SJCRH30 (cell line): ENCODE measurements around the gene CARD11. TPM values are rescaled to one million over a fixed set of nuclear protein-coding genes. Genes with fewer than 3 reads are reported as not detected.

Source experiments
- DNase-seq, 2 experiments: peaks; one replicate each; pipeline ENCODE4 v3.0.0-alpha.2; 2015 to 2020
- H3K27ac ChIP-seq: fragments of 250-450 bp; sonication (Bioruptor Pico); 2 replicates; pipeline ENCODE4 v1.5.1; 2020; ENCODE audit warnings: mild to moderate bottlenecking, moderate library complexity
- H3K27me3 ChIP-seq: fragments of 250-450 bp; sonication (Bioruptor Pico); 2 replicates; pipeline ENCODE4 v1.5.1; 2020; ENCODE audit warnings: mild to moderate bottlenecking, moderate library complexity
- H3K36me3 ChIP-seq: fragments of 250-450 bp; sonication (Bioruptor Pico); 2 replicates; pipeline ENCODE4 v1.5.1; 2020; ENCODE audit warnings: mild to moderate bottlenecking, moderate library complexity
- H3K4me1 ChIP-seq: fragments of 250-450 bp; sonication (Bioruptor Pico); 2 replicates; pipeline ENCODE4 v1.5.1; 2020; ENCODE audit warnings: mild to moderate bottlenecking, moderate library complexity
- H3K4me3 ChIP-seq: fragments of 250-450 bp; sonication (Bioruptor Pico); 2 replicates; pipeline ENCODE4 v1.5.1; 2020; ENCODE audit warnings: mild to moderate bottlenecking, moderate library complexity
- H3K9me3 ChIP-seq: fragments of 250-450 bp; sonication (Bioruptor Pico); replicated peaks from 2 replicates; pipeline ENCODE4 v1.5.1; 2020; ENCODE audit warnings: mild to moderate bottlenecking, moderate library complexity
- total RNA-seq: library from RNA; depleted of rRNA; stranded (reverse); fragments of >200 nt; shearing (Covaris generic); gene quantifications from 2 replicates; pipeline ENCODE4 v1.2.3, GENCODE V29; 2014

Gene CARD11
- total RNA-seq, 1 experiment from 2014 or later: not detected

DNA sequence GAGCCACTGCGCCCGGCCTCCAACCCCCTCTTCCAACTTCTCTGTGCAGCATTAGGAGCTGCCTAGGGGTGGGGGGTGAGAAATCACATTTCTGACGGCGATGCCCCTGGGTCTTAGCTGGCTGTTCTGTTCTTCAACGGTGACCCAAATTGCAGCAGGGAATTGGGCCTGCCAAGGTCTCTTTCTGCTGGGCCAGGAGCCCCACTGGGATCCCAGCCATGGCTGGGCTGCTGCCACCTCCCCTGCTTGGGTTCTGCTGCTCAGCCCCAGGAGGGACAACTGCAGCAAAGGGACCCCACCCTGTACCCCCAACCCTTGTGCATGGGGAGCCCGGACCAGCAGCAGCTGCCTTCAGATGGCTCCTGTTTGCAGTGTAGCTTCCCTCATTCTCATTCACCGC, 155.9 kb downstream of the CARD11 start:
- Histone ChIP-seq H3K36me3 (no peaks in the 10 kb centered on the region), H3K27ac (no peak overlapping the region), H3K9me3 (0 out of 2 replicates have a peak, but pooled peaks cover 3% of the 10 kb centered on the region), H3K27me3 (peaks cover 12% of the 10 kb centered on the region; the same call in 1 of the 2 replicates), H3K4me3 (no peak overlapping the region), H3K4me1 (peaks cover 13% of the 10 kb centered on the region)
- no peak for DNase-seq

DNA sequence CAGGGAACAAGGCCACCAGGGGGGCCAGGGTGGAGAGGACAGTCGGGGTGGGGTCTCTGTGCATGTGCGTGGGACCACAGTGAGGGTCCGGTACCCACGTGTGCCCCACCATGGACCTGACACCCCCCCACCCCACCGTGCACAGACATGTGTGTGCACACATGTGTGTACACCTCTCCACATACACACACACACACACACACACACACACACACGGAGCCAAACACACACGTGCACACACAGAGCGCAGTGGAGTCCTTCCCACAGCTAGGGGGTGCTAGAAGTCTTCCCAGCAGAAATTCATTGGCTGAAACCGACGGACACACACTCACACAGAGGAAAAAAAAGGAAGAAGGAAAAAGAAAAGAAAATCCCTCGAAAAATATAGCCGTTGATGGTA, 156.8 kb downstream of the CARD11 start:
- peak; percentile 79 to 88 for DNase-seq
- Histone ChIP-seq H3K4me1 (peaks cover 7% of the 10 kb centered on the region; the same call in 1 of the 2 replicates), H3K27ac (no peak overlapping the region), H3K36me3 (no peaks in the 10 kb centered on the region), H3K9me3 (0 out of 2 replicates have a peak, but pooled peaks cover 3% of the 10 kb centered on the region), H3K27me3 (peaks cover 14% of the 10 kb centered on the region; the same call in 1 of the 2 replicates), H3K4me3 (no peak overlapping the region)

DNA sequence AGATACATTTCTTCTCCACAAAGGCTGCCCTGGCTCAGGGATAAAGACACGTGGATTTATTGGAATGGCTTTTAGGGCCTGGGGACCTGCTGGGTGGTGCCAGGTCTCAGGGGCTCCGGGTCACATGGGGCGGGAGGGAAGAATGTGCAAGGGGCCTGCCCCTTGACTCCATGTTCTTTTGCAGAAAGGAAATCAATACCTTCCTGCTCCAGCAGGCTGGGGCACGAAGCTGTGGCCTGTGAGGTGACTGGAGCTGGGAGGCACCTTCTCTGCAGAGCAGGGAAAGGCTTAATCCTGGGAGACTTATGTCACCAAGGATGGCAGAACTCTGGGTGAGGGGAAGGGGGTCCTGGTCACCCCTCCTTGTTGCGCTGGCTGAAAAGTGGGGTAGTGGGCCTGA, 157.3 kb downstream of the CARD11 start:
- Histone ChIP-seq H3K27me3 (peaks cover 14% of the 10 kb centered on the region; the same call in 1 of the 2 replicates), H3K36me3 (no peaks in the 10 kb centered on the region), H3K4me1 (peaks cover 3% of the 10 kb centered on the region; the same call in 1 of the 2 replicates), H3K4me3 (no peak overlapping the region), H3K9me3 (0 out of 2 replicates have a peak, but pooled peaks cover 3% of the 10 kb centered on the region), H3K27ac (no peak overlapping the region)
- no peak for DNase-seq

DNA sequence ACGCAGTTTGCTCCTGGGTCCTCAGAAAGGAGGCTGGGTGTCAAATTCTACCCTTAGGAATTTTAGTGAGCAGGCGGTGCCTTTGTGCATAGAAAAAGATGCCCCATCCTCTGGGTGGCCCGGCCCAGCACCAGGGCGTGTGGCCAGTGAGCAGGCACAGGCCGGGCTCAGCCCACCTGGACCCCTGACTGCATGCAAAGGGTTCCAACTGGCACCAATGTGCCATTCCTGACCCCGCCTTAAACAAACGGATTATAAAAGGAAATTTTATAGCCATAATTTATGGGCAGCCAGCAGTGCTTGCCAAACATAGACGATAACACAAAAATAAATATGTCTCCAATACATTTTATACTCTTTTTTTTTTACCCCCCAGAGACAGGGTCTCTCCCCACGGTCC, 159.5 kb downstream of the CARD11 start:
- peaks cover 14% of the 10 kb centered on the region; the same call in 1 of the 2 replicates for H3K27me3 ChIP-seq
- no peak for DNase-seq
- H3K4me3 ChIP-seq: no peak overlapping the region
- H3K9me3 ChIP-seq: 0 out of 2 replicates have a peak, but pooled peaks cover 3% of the 10 kb centered on the region
- peaks cover 14% of the 10 kb centered on the region for H3K4me1 ChIP-seq
- no peak overlapping the region for H3K27ac ChIP-seq
- H3K36me3 ChIP-seq: no peaks in the 10 kb centered on the region

DNA sequence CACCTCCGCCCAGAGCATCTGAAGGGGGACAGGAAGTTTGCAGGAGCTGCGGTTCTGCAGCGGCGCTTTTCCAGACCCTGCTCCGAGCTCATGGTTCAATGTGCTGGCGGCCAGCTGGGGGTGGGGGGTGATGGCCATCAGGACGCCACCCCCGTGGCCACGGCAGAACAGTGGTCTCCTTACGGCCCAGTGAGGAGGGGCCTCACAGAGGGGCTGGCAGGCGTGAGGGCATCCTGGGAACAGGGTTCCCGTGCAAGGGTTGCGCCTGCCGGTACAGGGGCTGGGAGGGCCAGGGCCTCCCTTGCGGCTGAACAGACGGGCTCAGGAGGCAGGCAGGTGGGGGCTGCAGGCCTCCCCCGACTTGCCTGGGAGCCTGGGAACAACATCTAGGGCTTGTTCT, 160.6 kb downstream of the CARD11 start:
- H3K4me1 ChIP-seq: peaks cover 14% of the 10 kb centered on the region
- no peak for DNase-seq
- no peaks in the 10 kb centered on the region for H3K9me3 ChIP-seq
- H3K27me3 ChIP-seq: peaks cover 14% of the 10 kb centered on the region; the same call in 1 of the 2 replicates
- no peak overlapping the region for H3K4me3 ChIP-seq
- H3K27ac ChIP-seq: no peak overlapping the region
- no peaks in the 10 kb centered on the region for H3K36me3 ChIP-seq

DNA sequence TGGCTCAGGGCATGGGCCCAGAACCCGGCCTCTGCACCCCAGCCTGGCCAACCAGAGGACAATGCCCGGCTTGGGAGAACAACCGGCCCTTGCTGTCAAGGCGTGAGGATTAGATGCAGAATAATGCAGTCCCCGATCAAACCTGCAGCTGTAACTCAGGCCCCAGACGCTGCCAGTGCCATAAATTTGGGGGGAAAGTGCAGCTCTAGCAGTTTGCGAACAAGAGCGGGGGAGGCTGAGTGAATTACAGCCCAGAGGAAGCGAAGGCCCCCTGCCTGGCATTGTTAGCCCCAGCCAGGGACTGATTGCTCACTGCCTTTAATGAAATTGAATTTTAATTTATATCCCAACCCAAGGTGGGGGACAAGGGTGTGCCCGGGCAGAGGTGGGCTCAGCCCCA, 161.6 kb downstream of the CARD11 start:
- DNase-seq: no peak
- H3K9me3 ChIP-seq: no peaks in the 10 kb centered on the region
- peaks cover 14% of the 10 kb centered on the region for H3K4me1 ChIP-seq
- peaks cover 9% of the 10 kb centered on the region; the same call in 1 of the 2 replicates for H3K27me3 ChIP-seq
- H3K36me3 ChIP-seq: no peaks in the 10 kb centered on the region
- H3K4me3 ChIP-seq: no peak overlapping the region
- H3K27ac ChIP-seq: no peak overlapping the region

DNA sequence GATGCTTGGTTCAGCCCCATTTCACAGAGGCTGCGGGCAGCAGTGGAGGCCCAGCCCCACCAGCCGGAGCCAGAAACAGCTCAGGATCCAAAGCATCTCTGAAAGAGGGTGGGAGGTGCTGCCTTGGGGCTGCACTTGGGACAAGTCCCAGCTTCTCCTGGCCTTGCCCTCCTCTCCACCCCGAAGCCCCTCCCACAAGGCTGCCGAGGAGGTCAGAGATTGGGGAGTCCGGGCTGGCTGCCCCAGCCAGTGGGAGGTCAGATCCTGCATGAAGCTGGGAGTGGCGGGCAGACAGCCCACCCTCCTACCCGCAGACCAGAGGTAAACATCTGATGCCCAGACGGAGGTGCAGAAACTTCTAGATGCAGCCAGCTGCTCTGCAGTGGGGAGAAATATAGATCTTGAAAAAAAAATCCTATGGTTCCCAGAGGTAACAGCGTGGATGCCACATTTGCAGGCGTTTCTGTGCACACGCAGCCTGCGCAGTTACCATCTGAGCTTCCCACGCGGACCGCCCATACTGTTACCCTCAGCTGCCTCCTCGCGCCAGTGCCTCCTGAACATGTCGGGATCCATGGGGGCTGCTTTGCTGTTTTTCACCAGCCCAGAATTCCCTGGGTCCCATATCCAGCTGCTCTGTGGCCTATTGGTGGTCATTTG, 162.7 kb downstream of the CARD11 start:
- Histone ChIP-seq H3K27ac (no peak overlapping the region), H3K9me3 (no peaks in the 10 kb centered on the region), H3K4me1 (peaks cover 23% of the 10 kb centered on the region), H3K4me3 (no peak overlapping the region), H3K36me3 (no peaks in the 10 kb centered on the region), H3K27me3 (peaks cover 9% of the 10 kb centered on the region; the same call in 1 of the 2 replicates)
- DNase-seq: peak; percentile 81 to 82

DNA sequence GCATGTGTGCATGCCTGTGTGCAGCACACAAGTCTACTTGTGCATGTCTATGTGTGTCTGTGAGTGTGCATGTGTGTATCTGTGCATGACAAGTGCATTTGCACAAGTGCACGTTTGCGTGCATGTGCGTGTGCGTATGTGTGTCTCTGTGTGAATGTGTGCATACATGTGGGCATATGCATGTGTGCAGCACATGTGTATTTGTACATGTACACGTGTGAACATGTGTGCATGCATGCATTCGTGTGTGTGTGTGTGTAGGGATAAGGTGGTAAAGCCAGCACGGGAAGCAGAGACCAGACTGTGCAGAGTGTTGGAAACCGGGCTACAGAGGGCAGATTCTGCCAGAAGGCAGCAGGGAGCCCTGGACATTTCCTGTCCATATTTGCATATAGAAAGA, 163.6 kb downstream of the CARD11 start:
- Histone ChIP-seq H3K4me1 (peaks cover 32% of the 10 kb centered on the region), H3K36me3 (no peaks in the 10 kb centered on the region), H3K9me3 (no peaks in the 10 kb centered on the region), H3K4me3 (no peak overlapping the region), H3K27ac (no peak overlapping the region), H3K27me3 (peaks cover 9% of the 10 kb centered on the region; the same call in 1 of the 2 replicates)
- no peak for DNase-seq

DNA sequence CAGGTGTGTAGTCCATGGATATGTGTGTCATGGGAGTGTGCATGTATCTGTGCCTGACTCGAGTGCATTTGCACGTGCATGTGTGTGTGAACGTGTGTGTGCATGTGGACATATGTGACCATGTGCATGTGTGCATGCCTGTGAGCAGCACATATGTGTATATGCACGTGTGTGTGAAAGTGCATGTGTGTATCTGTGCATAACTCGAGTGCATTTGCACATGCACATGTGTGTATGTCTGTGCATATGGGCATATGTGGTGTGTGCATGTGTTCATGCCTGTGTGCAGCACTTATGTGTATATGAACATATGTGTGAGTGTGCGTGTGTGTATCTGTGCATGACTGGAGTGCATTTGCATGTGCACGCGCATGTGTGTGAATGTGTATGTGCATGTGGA, 164.3 kb downstream of the CARD11 start:
- Histone ChIP-seq H3K9me3 (no peaks in the 10 kb centered on the region), H3K27ac (no peak overlapping the region), H3K4me1 (peaks cover 39% of the 10 kb centered on the region), H3K36me3 (no peaks in the 10 kb centered on the region), H3K4me3 (no peak overlapping the region), H3K27me3 (peaks cover 9% of the 10 kb centered on the region; the same call in 1 of the 2 replicates)
- no peak for DNase-seq

DNA sequence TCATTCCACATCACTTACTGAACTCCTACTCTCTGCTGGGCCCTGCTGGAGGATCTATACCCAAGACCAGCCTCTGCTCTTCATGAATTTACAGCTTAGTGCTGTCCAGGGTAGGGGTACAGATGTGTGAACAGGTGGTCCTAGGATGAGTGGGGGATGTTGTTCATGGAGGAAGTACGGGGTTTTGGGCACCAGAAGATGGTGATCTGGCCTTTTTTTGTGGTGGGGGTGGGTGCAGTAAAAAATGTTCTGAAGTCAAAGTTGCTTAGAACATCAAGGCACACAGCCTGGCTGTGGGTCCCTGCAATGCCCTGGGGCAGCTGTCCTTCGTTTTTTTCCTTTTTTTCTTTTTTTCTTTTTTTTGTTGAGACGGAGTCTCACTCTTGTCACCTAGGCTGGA, 165.4 kb downstream of the CARD11 start:
- no peak overlapping the region for H3K27ac ChIP-seq
- no peaks in the 10 kb centered on the region for H3K36me3 ChIP-seq
- no peaks in the 10 kb centered on the region for H3K9me3 ChIP-seq
- H3K27me3 ChIP-seq: peaks cover 6% of the 10 kb centered on the region; the same call in 1 of the 2 replicates
- DNase-seq: no peak
- peaks cover 45% of the 10 kb centered on the region for H3K4me1 ChIP-seq
- no peak overlapping the region for H3K4me3 ChIP-seq

DNA sequence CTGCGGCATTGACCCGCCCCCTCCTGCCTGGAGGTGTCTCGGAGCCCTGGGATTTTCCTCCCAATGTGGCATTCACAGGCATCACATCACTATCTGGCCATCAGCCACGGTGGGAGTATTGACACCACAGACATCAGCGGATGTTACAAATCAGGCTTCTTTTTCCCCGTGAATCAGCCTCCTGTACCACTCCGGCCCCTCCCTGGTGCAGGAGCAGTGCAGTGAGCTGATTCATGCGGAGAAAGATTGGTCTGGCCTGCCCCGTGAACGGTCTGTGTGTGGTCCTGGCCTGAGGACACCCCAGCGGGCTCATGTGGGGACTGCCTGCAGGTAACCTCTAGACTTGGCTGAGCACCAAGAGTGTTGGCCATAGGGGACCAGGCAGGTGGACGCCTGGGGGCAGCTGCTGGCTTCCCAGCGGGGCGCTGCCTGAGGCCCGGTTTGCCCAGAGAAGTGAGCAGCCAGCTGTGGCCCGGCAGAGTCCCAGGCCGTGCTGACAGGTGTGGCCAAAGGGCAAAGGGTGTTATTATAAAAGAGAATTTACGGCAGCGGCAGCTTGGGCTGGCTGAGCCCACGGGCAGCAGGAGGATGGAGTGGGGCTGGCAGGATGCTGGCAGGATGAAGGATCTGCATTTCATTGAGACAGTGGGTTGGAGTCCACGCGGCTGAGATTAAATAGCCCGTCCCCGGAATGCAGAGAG, 167.5 kb downstream of the CARD11 start:
- peaks cover 47% of the 10 kb centered on the region for H3K4me1 ChIP-seq
- no peaks in the 10 kb centered on the region for H3K27me3 ChIP-seq
- peak; percentile 97 for DNase-seq
- H3K36me3 ChIP-seq: no peaks in the 10 kb centered on the region
- H3K4me3 ChIP-seq: no peak overlapping the region
- H3K27ac ChIP-seq: peak overlapping the region; percentile 31
- no peaks in the 10 kb centered on the region for H3K9me3 ChIP-seq

DNA sequence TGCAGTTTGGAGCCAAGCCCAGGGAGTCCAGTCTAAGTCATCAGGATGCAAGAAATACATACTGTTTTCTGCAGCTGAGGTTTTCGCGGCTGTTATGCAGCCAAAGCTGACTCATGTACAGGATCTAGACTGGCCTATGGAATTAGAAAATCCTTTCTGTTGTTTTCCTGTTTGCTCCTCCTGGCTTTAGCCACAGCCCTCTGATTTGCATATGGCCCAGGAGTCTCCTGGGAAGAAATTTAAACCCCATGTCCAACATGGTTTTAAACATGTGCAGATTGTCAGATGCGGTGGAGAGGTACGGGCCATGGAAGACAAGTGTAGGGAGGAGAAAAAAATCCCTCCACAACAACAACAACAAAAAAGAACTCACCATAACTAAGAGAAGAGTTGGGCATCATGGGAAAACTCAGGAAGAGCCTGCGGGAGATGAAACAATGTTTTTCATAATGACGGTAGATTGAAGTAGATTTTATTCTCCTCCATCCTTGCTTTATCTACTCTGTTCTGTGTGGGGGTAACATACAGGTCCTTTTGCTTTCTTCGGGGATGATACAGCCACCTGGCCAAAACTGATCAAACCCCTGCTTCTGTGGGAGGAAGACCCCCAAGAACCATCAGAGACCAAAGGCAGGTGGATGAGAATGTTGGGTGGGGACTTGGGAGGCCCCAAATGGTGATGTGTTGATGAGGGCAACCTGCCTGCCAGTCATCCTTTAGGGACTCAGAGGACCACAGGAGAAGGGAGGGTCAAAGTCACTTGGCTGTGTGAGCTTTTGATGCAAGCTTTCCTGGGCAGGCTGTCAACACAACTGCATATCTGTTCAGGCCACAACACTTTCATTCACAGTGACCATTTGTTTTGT, 169.7 kb downstream of the CARD11 start:
- H3K4me1 ChIP-seq: peaks cover 48% of the 10 kb centered on the region
- peak; percentile 80 to 92 for DNase-seq
- no peak overlapping the region for H3K4me3 ChIP-seq
- H3K36me3 ChIP-seq: no peaks in the 10 kb centered on the region
- no peaks in the 10 kb centered on the region for H3K9me3 ChIP-seq
- H3K27me3 ChIP-seq: no peaks in the 10 kb centered on the region
- peak overlapping the region; percentile 100 for H3K27ac ChIP-seq

DNA sequence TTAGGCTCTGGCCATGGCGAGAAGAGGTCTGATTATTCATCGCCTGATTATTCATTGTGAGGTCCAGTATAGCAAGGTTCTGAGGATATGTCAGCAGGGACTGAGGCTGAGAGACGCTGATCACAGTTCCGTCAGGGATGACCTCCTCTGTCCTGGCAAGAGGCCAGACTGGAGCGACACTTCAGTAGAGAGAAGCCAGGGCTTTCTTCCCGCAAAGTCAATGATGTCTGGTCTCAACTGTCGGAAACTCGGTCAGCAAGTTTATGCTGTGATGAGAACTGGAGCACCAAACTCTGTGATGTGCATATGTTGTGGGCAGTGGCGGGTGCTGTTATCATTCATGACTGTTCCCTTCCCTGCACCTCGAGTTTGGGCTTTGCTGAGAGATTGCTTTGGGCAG, 170.5 kb downstream of the CARD11 start:
- no peaks in the 10 kb centered on the region for H3K36me3 ChIP-seq
- no peak for DNase-seq
- peaks cover 48% of the 10 kb centered on the region for H3K4me1 ChIP-seq
- H3K4me3 ChIP-seq: no peak overlapping the region
- H3K9me3 ChIP-seq: no peaks in the 10 kb centered on the region
- no peaks in the 10 kb centered on the region for H3K27me3 ChIP-seq
- H3K27ac ChIP-seq: peak overlapping the region; percentile 100

DNA sequence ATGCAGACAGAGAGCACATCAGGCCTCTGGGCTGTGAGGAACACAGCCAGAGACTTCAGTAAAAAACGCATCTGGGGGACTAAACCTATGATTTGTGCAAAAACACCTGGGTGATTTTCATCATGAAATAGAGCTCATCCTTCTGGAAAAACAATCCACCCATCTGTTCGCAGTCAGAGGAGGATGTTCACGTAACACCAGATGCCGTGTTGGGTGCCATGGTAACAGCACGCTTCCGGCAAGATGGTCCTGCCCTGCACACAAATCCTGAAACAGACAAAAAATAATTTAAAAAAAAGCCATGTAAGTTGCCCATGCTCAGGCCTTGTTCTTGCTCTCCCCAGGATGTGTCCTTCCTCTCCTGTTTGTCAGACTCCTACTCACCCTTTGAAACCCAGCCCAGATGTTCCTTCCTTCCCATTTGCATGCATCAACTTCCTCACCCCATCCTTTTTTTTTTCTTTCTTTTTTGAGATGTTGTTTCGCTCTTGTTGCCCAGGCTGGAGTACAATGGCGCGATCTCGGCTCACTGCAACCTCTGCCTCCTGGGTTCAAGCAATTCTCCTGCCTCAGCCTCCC, 171.3 kb downstream of the CARD11 start:
- H3K36me3 ChIP-seq: no peaks in the 10 kb centered on the region
- no peak overlapping the region for H3K4me3 ChIP-seq
- no peaks in the 10 kb centered on the region for H3K27me3 ChIP-seq
- no peak for DNase-seq
- H3K9me3 ChIP-seq: no peaks in the 10 kb centered on the region
- no peak overlapping the region for H3K27ac ChIP-seq
- H3K4me1 ChIP-seq: peaks cover 48% of the 10 kb centered on the region
